ENCODE measurements around the gene LRRTM4. TPM values are rescaled to one million over a fixed set of nuclear protein-coding genes. Genes with fewer than 3 reads are reported as not detected.

LRRTM4 gene
- total and polyA plus RNA-seq, 2 donors (not counting 1 experiment from before 2014, with no cell fraction given) = not detected

DNA sequence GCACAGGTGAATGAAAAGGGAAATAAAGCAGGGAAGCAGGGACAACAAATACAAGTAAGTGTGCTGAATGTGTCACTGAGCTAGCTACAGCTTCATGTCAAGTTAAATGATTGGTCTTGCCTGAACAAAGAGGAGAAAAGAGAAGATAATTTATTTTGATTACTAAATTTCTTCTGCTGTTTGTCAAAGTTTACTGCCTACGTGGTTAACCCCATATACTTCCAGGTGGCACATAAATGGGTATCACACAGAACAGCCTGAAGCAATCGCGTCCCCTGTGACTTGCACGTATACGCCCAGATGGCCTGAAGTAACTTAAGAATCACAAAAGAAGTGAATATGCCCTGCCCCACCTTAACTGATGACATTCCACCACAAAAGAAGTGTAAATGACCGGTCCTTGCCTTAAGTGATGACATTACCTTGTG, 434.2 kb downstream of the LRRTM4 start:
- no peak for DNase-seq
- Mint-ChIP-seq H3K27ac (no peak overlapping the region), H3K4me3 (no peak overlapping the region), H3K27me3 (peaks cover 4% of the 10 kb centered on the region), H3K4me1 (no peaks in the 10 kb centered on the region), H3K9me3 (ENCODE audit: insufficient read depth) (peaks cover 2% of the 10 kb centered on the region)
- no peak overlapping the region for H3K27ac ChIP-seq (ENCODE audit: low read length in 2 of 2)
- POLR2A ChIA-PET = no interaction called here
- H3K27me3 ChIP-seq (replicated peaks in 1 of 4; ENCODE audit: control extremely low read depth in 1 of 4, control insufficient read depth in 3 of 4, insufficient read depth in 4 of 4, low read length in 3 of 4) = no peaks in the 10 kb centered on the region
- no peaks in the 10 kb centered on the region for H3K36me3 ChIP-seq (replicated peaks in 1 of 2; ENCODE audit: control extremely low read depth in 1 of 2, control insufficient read depth in 1 of 2, extremely low read depth in 1 of 2, insufficient read depth in 2 of 2, low read length in 1 of 2)
- no peak overlapping the region for H3K9ac ChIP-seq (ENCODE audit: low read length)
- H4K20me1 ChIP-seq (ENCODE audit: control insufficient read depth, insufficient read depth, low read length, poor library complexity, severe bottlenecking) = no peaks in the 10 kb centered on the region
- H3K9me3 ChIP-seq (ENCODE audit: control extremely low read depth in 1 of 3, control insufficient read depth in 2 of 3, insufficient read depth in 1 of 3, low read length in 2 of 3) = peaks cover 0 to 2% (median 0%) of the 10 kb centered on the region in 3 donors
- H3K4me3 ChIP-seq (ENCODE audit: control extremely low read depth in 1 of 5, extremely low read depth in 1 of 5, insufficient read depth in 1 of 5, low read depth in 2 of 5, low read length in 4 of 5) = no peak overlapping the region
- WGBS (ENCODE audit: insufficient coverage) = no CpG with 5 or more reads among the region's 6 CpGs
- no peak for TF ChIP-seq EZH2 (IDR thresholded peaks at IDR 0.05; ENCODE audit: borderline replicate concordance, insufficient read depth, low read depth, low read length, poor library complexity, severe bottlenecking)
- TF ChIP-seq, protein P1, sequence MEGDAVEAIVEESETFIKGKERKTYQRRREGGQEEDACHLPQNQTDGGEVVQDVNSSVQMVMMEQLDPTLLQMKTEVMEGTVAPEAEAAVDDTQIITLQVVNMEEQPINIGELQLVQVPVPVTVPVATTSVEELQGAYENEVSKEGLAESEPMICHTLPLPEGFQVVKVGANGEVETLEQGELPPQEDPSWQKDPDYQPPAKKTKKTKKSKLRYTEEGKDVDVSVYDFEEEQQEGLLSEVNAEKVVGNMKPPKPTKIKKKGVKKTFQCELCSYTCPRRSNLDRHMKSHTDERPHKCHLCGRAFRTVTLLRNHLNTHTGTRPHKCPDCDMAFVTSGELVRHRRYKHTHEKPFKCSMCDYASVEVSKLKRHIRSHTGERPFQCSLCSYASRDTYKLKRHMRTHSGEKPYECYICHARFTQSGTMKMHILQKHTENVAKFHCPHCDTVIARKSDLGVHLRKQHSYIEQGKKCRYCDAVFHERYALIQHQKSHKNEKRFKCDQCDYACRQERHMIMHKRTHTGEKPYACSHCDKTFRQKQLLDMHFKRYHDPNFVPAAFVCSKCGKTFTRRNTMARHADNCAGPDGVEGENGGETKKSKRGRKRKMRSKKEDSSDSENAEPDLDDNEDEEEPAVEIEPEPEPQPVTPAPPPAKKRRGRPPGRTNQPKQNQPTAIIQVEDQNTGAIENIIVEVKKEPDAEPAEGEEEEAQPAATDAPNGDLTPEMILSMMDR (IDR thresholded peaks at IDR 0.05) = no peak
- no peak for ATAC-seq (ENCODE audit: low read depth)
- H3K4me1 ChIP-seq (ENCODE audit: control insufficient read depth in 2 of 2, insufficient read depth in 2 of 2, low read length in 2 of 2) = no peaks in the 10 kb centered on the region
- no peak overlapping the region for H2AFZ ChIP-seq (ENCODE audit: insufficient read depth, low read depth, low read length, poor library complexity, severe bottlenecking)
- intact Hi-C loops (cut with micrococcal nuclease) = no loop called here
- no peak overlapping the region for H3K4me2 ChIP-seq (replicated peaks; ENCODE audit: low read depth, low read length, poor library complexity, severe bottlenecking)
- no peaks in the 10 kb centered on the region for H3K79me2 ChIP-seq (ENCODE audit: control insufficient read depth, insufficient read depth, low read length)
- CTCF ChIA-PET = no interaction called here

DNA sequence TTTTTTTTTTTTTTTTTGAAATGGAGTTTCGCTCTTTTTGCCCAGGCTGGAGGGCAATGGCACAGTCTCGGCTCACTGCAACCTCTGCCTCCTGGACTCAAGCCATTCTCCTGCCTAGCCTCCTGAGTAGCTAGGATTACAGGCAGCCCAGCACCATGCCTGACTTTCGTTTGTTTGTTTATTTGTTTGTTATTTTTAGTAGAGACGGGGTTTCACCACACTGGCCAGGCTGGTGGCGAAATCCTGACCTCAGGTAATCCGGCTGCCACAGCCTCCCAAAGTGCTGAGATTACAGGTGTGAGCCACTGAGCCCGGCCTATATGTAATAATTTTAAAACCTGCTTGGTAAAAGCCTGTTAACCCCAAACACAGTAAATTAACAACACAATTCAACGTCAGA, 435.7 kb downstream of the LRRTM4 start:
- no peak for DNase-seq
- Histone ChIP-seq H3K4me3 (ENCODE audit: control extremely low read depth in 1 of 5, extremely low read depth in 1 of 5, insufficient read depth in 1 of 5, low read depth in 2 of 5, low read length in 4 of 5) (no peak overlapping the region), H4K20me1 (ENCODE audit: control insufficient read depth, insufficient read depth, low read length, poor library complexity, severe bottlenecking) (no peaks in the 10 kb centered on the region), H3K9ac (ENCODE audit: low read length) (no peak overlapping the region), H2AFZ (ENCODE audit: insufficient read depth, low read depth, low read length, poor library complexity, severe bottlenecking) (no peak overlapping the region), H3K27ac (ENCODE audit: low read length in 2 of 2) (no peak overlapping the region), H3K36me3 (replicated peaks in 1 of 2; ENCODE audit: control extremely low read depth in 1 of 2, control insufficient read depth in 1 of 2, extremely low read depth in 1 of 2, insufficient read depth in 2 of 2, low read length in 1 of 2) (no peaks in the 10 kb centered on the region), H3K4me1 (ENCODE audit: control insufficient read depth in 2 of 2, insufficient read depth in 2 of 2, low read length in 2 of 2) (no peaks in the 10 kb centered on the region), H3K4me2 (replicated peaks; ENCODE audit: low read depth, low read length, poor library complexity, severe bottlenecking) (no peak overlapping the region), H3K27me3 (replicated peaks in 1 of 4; ENCODE audit: control extremely low read depth in 1 of 4, control insufficient read depth in 3 of 4, insufficient read depth in 4 of 4, low read length in 3 of 4) (no peaks in the 10 kb centered on the region), H3K9me3 (ENCODE audit: control extremely low read depth in 1 of 3, control insufficient read depth in 2 of 3, insufficient read depth in 1 of 3, low read length in 2 of 3) (peaks cover 0 to 2% (median 0%) of the 10 kb centered on the region in 3 donors), H3K79me2 (ENCODE audit: control insufficient read depth, insufficient read depth, low read length) (no peaks in the 10 kb centered on the region)
- Mint-ChIP-seq H3K4me3 (no peak overlapping the region), H3K27ac (no peak overlapping the region), H3K9me3 (ENCODE audit: insufficient read depth) (peaks cover 2% of the 10 kb centered on the region), H3K4me1 (no peaks in the 10 kb centered on the region), H3K27me3 (peaks cover 4% of the 10 kb centered on the region)
- ChIA-PET POLR2A (no interaction called here), CTCF (no interaction called here)
- 80% methylated on average over 1 of the region's 8 CpGs for WGBS (ENCODE audit: insufficient coverage)
- no peak for ATAC-seq (ENCODE audit: low read depth)
- intact Hi-C loops (cut with micrococcal nuclease) = no loop called here
- TF ChIP-seq, protein P1 (IDR thresholded peaks at IDR 0.05) = no peak
- no peak for TF ChIP-seq EZH2 (IDR thresholded peaks at IDR 0.05; ENCODE audit: borderline replicate concordance, insufficient read depth, low read depth, low read length, poor library complexity, severe bottlenecking)
